NCI-H2196 treated with DMSO at 0.1 percent for 48 hours (cell line): Measurements from ENCODE around the gene PDE1C.
"Not testable (repeated sequence)": the region's sequence is repeated elsewhere in the genome, so short reads cannot be mapped to it uniquely, and the experiment has no call there.

Experiments used
- DNase-seq: peaks from one replicate; lab custom pipeline; 2025; ENCODE audit not compliant: unreplicated experiment; lab: John Stamatoyannopoulos, UW

PDE1C gene

GRCh38 chr7:32045228-32045627, 25.0 kb downstream of the PDE1C start:
- no peak for DNase-seq

- no peak for DNase-seq
Measured at GRCh38 chr7:32044739-32045138, 25.5 kb downstream of the PDE1C start.

GRCh38 chr7:32043688-32044087, 26.5 kb downstream of the PDE1C start:
- DNase-seq, result no peak

GRCh38 chr7:32042900-32043299, 27.3 kb downstream of the PDE1C start:
- no peak for DNase-seq

- DNase-seq, result no peak
Measured at GRCh38 chr7:32039000-32039756, 31.0 kb downstream of the PDE1C start.

GRCh38 chr7:32037650-32038198, 32.5 kb downstream of the PDE1C start:
- no peak for DNase-seq

- DNase-seq, result no peak
Measured at GRCh38 chr7:32036557-32036956, 33.6 kb downstream of the PDE1C start.

GRCh38 chr7:32034052-32034451, 36.2 kb downstream of the PDE1C start:
- DNase-seq, result peak; percentile 14

GRCh38 chr7:32033006-32033405, 37.2 kb downstream of the PDE1C start:
- no peak for DNase-seq

GRCh38 chr7:32032211-32032610, 38.0 kb downstream of the PDE1C start:
- DNase-seq, result no peak

- DNase-seq, result no peak
Measured at GRCh38 chr7:32030904-32031692, 39.1 kb downstream of the PDE1C start.

GRCh38 chr7:32026083-32026425, 44.2 kb downstream of the PDE1C start:
- no peak for DNase-seq

GRCh38 chr7:32025381-32026082, 44.7 kb downstream of the PDE1C start:
- DNase-seq, result no peak

- no peak for DNase-seq
Measured at GRCh38 chr7:32023376-32023775, 46.8 kb downstream of the PDE1C start.

GRCh38 chr7:32022966-32023365, 47.2 kb downstream of the PDE1C start:
- DNase-seq, result no peak

GRCh38 chr7:32020551-32021159, 49.6 kb downstream of the PDE1C start:
- no peak for DNase-seq

- no peak for DNase-seq
Measured at GRCh38 chr7:32018845-32019578, 51.2 kb downstream of the PDE1C start.

GRCh38 chr7:32015133-32015532, 55.1 kb downstream of the PDE1C start:
- no peak for DNase-seq

GRCh38 chr7:32013471-32013870, 56.7 kb downstream of the PDE1C start:
- DNase-seq, result not testable (repeated sequence)

- no peak for DNase-seq
Measured at GRCh38 chr7:32005577-32005976, 64.6 kb downstream of the PDE1C start.
